Ramos (cell line): ENCODE data around the gene ITSN1.
"Not testable (repeated sequence)": the region's sequence is repeated elsewhere in the genome, so short reads cannot be mapped to it uniquely, and the experiment has no call there.

Experiments
- in situ Hi-C: fragments of 300-500 bp; cut with MboI; formaldehyde crosslinking; loops from one replicate; pipeline ENCODE4 v1.14.3; 2022; ENCODE audit warnings: low sequenced_read_pairs; ENCODE audit not compliant: unreplicated experiment

ITSN1 gene

DNA sequence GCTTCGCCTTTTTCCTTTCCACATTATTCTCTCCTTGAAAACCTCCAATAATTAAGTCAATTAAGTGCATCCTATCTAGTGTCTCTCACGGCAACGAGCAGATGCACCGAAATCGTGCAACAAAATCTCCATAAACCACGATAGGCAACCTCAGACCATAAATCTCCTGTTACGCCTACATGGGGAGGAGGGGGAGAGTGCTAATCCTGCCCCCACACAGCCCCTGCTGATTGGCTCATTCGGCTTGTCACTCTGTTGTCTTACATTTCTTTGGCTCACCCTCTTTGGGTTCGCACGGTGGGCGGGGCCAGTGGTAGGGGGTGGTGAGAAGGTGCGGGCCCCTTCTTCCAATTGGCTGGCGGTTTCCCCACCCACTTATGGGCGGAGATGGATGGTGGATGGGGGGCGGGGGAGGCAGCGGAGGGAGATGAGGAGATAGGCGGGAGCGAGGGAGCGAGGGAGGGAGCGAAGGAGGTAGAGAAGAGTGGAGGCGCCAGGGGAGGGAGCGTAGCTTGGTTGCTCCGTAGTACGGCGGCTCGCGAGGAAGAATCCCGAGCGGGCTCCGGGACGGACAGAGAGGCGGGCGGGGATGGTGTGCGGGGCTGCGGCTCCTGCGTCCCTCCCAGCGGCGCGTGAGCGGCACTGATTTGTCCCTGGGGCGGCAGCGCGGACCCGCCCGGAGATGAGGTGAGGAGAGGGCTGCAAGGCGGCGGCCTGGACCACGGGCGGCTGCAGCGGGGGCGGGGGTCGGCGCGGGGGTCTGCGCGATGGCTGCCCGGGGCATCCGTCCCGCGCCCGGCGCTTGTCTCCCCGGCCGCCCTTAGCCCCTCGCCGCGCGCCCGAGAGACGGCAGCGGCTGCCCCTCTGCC lies at the start of gene ITSN1:
ITSN1 (plus strand) TSS at position 475 of the 869 bp plus-strand sequence. CDS start 76,328 bp downstream, outside the sequence.
- in situ Hi-C loops: no loop called here

GRCh38 chr21:33598051-33598450 lies 44.2 kb upstream of the ITSN1 start:
- in situ Hi-C loops: no loop called here

- in situ Hi-C loops: loop anchor here (25.0 kb wide), 1 partner anchor 421 kb away; no protein-coding TSS in a partner anchor
These were observed 33.7 kb upstream of the ITSN1 start for GRCh38 chr21:33608559-33608958.

GRCh38 chr21:33611006-33611744 lies 31.1 kb upstream of the ITSN1 start:
- in situ Hi-C loops: loop anchor here (25.0 kb wide), 1 partner anchor 424 kb away; no protein-coding TSS in a partner anchor

DNA sequence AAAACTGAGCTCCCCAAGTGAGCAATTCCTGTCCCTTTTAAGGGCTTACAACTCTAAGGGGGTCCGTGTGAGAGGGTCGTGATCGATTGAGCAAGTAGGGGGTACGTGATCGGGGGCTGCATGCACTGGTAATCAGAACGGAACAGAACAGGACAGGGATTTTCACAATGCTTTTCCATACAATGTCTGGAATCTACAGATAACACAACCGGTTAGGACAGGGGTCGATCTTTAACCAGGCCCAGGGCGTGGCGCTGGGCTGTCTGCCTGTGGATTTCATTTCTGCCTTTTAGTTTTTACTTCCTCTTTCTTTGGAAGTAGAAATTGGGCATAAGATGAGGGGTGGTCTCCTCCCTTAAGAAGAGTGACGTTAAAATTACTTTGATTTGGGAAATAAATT lies 24.7 kb upstream of the ITSN1 start:
- in situ Hi-C loops: loop anchor here (25.0 kb wide), 1 partner anchor 430 kb away; no protein-coding TSS in a partner anchor

- in situ Hi-C loops: loop anchor here (25.0 kb wide), 1 partner anchor 431 kb away; no protein-coding TSS in a partner anchor
These were observed 23.9 kb upstream of the ITSN1 start for GRCh38 chr21:33618407-33618806.

GRCh38 chr21:33619726-33620125 lies 22.6 kb upstream of the ITSN1 start:
- in situ Hi-C loops: loop anchor here (25.0 kb wide), 1 partner anchor 432 kb away; no protein-coding TSS in a partner anchor

- in situ Hi-C loops: loop anchor here (25.0 kb wide), 1 partner anchor 435 kb away; no protein-coding TSS in a partner anchor
These were observed 20.0 kb upstream of the ITSN1 start for GRCh38 chr21:33622253-33622652.

DNA sequence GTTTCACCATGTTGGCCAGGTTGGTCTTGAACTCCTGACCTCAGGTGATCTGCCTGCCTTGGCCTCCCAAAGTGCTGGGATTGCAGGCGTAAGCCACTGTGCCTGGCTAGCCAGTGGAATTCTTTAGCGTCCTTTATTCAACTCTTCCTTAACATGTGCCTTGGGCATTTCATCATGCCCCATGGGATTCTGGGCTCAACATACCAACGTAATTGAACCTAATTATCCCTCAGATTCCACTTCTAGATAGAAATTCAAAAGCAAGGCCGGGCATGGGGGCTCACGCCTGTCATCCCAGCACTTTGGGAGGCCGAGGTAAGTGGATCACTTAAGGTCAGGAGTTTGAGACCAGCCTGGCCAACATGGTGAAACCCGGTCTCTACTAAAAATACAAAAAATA lies 16.1 kb upstream of the ITSN1 start:
- in situ Hi-C loops: not testable (repeated sequence)

DNA sequence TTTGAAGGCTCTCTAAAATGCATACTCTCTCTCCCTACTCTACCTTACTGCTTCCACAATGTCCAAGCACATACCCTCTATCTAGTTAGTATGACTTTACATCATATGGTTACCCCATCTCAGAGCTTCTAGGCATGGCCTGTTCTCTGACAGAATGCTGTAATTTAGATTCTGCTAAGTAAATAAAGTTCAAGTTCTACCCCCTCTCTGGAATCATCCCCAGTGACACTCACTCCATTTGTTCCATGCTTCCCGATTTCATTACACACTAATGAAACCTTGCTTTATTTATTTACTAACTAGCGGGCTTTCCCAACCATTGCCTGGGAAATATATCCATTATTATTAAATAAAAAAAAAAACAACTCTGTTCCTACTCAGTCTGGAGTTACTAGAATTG lies 8.0 kb upstream of the ITSN1 start:
- in situ Hi-C loops: no loop called here

DNA sequence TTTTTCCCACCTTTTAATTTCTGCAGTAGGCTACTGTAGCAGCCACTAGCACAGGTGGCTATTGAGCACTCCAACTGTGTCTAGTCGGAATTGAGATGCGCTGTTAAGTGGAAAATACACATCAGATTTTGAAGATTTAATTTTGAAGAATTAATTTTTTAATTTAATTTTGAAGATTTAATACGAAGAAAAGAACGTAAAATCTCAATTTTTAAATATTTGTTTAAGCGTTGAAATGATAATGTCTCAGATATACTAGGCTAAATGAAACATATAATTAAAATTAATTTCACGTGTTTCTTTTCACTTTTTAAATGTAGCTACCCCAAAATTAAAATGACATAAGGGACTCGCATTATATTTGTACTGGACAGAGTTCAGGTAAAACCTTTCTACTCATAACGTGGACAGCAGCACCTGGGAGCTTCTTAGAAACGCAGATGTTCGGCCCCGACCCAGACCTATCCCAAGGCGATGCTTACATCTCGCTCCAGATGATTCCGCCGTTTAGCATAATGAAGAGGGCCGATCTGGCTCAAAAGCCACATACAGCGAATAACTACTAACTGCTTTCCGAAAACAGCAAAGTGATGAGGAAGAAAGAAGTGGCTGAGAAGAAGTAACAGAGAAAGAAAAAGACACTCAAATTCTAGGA lies 1.5 kb upstream of the ITSN1 start:
- in situ Hi-C loops: no loop called here

GRCh38 chr21:33641352-33642026 lies 812 bp upstream of the ITSN1 start, which contains the start of gene CRYZL1:
TSS of gene CRYZL1 (minus strand) at chr21:33641741. CDS start at chr21:33631551, 10,190 bp downstream.
- in situ Hi-C loops: no loop called here

- in situ Hi-C loops: no loop called here
These were observed 776 bp downstream of the ITSN1 start for GRCh38 chr21:33642896-33643657.

- in situ Hi-C loops: no loop called here
These were observed 1.5 kb downstream of the ITSN1 start for GRCh38 chr21:33643658-33644311.

- in situ Hi-C loops: no loop called here
These were observed 2.2 kb downstream of the ITSN1 start for GRCh38 chr21:33644383-33645074.

GRCh38 chr21:33645730-33646129 lies 3.4 kb downstream of the ITSN1 start:
- in situ Hi-C loops: no loop called here

DNA sequence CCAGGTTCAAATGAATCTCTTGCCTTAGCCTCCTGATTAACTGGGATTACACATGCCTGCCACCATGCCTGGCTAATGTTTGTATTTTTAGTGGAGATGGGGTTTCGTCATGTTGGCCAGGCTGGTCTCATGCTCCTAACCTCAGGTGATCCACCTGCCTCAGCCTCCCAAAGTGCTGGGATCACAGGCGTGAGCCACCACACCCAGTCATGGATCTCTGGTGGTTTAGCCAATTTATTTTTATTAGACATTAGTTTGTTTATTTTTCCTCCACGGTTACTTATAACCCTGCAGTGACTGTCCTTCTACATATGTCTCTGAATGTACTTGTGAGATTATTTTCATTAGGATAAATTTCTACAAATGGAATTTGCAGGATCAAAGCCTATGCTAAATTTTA lies 5.3 kb downstream of the ITSN1 start:
- in situ Hi-C loops: no loop called here

- in situ Hi-C loops: no loop called here
These were observed 6.3 kb downstream of the ITSN1 start for GRCh38 chr21:33648555-33648954.
